H1 (cell line): ENCODE results near the gene S1PR3. TPM values are rescaled to one million over a fixed set of nuclear protein-coding genes. Genes with fewer than 3 reads are reported as not detected.

Source experiments
- CTCF ChIA-PET: fragments of 300-600 bp; sonication (Branson Sonifier 250); formaldehyde crosslinking; loops from one replicate; lab custom pipeline; 2021; ENCODE audit not compliant: partially characterized antibody; lab: Charles Lee
- POLR2A ChIA-PET: fragments of 300-600 bp; sonication (Branson Sonifier 250); formaldehyde crosslinking; loops from one replicate; lab custom pipeline; 2021; ENCODE audit warnings: inconsistent platforms; ENCODE audit not compliant: partially characterized antibody; lab: Charles Lee
- DNase-seq, 2 experiments: peaks; one replicate each; pipeline versions ENCODE4 v3.0.0 to v3.0.0-alpha.2; 2010 to 2022; ENCODE audit warnings: low spot score in 2 of 2, low read depth in 1 of 2, mixed read lengths in 1 of 2
- FAIRE-seq: peaks from 2 replicates; lab custom pipeline; 2011; peaks lifted over from hg19 to GRCh38; lab: Jason Lieb, UNC
- H2AFZ ChIP-seq: 2 replicates; pipeline ENCODE4 v1.8.1; 2012; ENCODE audit warnings: low read length, inconsistent platforms
- H2AK5ac ChIP-seq: 2 replicates; pipeline ENCODE4 v1.6.1; 2013; ENCODE audit warnings: low read depth, low read length
- H2BK120ac ChIP-seq: replicated peaks from 2 replicates; pipeline ENCODE3; 2013; ENCODE audit warnings: low read depth, low read length, inconsistent platforms
- H2BK12ac ChIP-seq: 2 replicates; pipeline ENCODE4 v1.6.1; 2013; ENCODE audit warnings: low read depth, low read length
- H2BK15ac ChIP-seq: 2 replicates; pipeline ENCODE4 v1.6.1; 2013; ENCODE audit warnings: low read length
- H2BK20ac ChIP-seq: 2 replicates; pipeline ENCODE4 v1.6.1; 2013; ENCODE audit warnings: low read length
- H2BK5ac ChIP-seq: 2 replicates; pipeline ENCODE4 v1.6.1; 2013; ENCODE audit warnings: low read depth, low read length
- H3K14ac ChIP-seq: 2 replicates; pipeline ENCODE4 v1.6.1; 2013; ENCODE audit warnings: inconsistent platforms; ENCODE audit not compliant: insufficient read length
- H3K18ac ChIP-seq: 2 replicates; pipeline ENCODE4 v1.6.1; 2013; ENCODE audit warnings: low read length; ENCODE audit errors: extremely low read depth
- H3K23ac ChIP-seq: 2 replicates; pipeline ENCODE4 v1.6.1; 2013; ENCODE audit warnings: inconsistent platforms; ENCODE audit not compliant: insufficient read length
- H3K23me2 ChIP-seq: 2 replicates; pipeline ENCODE4 v1.6.1; 2013; ENCODE audit warnings: low read depth, low read length
- H3K27ac ChIP-seq: 2 replicates; pipeline ENCODE4 v1.6.1; 2011; ENCODE audit warnings: low read depth, low read length, inconsistent platforms
- H3K27me3 ChIP-seq, 4 experiments: replicated peaks in 1 of 4; 1 replicate in 1 of 4; 2 replicates in 3 of 4; pipeline versions ENCODE4 v1.6.1 to v1.8.1; 2011 to 2013; ENCODE audit warnings: low read length in 3 of 4, mild to moderate bottlenecking in 3 of 4, inconsistent platforms in 2 of 4, mixed read lengths in 2 of 4, moderate library complexity in 1 of 4; ENCODE audit not compliant: control insufficient read depth in 3 of 4, insufficient read depth in 3 of 4; ENCODE audit errors: extremely low read depth in 1 of 4
- H3K36me3 ChIP-seq, 4 experiments: 2 replicates each; pipeline versions ENCODE4 v1.6.1 to v1.8.1; 2011 to 2013; ENCODE audit warnings: mild to moderate bottlenecking in 4 of 4, low read length in 3 of 4, moderate library complexity in 2 of 4, control low read depth in 1 of 4, inconsistent platforms in 1 of 4; ENCODE audit not compliant: insufficient read depth in 4 of 4, control insufficient read depth in 2 of 4
- H3K4ac ChIP-seq: replicated peaks from 2 replicates; pipeline ENCODE3; 2013; ENCODE audit warnings: low read length, low read depth, mixed read lengths, inconsistent platforms; ENCODE audit not compliant: insufficient read length
- H3K4me1 ChIP-seq, 4 experiments: replicated peaks in 1 of 4; 1 replicate in 1 of 4; 2 replicates in 3 of 4; pipeline versions ENCODE4 v1.6.1 to v1.8.1; 2011 to 2013; ENCODE audit warnings: low read length in 3 of 4, inconsistent platforms in 2 of 4, mixed read lengths in 1 of 4; ENCODE audit not compliant: insufficient read depth in 4 of 4, control insufficient read depth in 3 of 4
- H3K4me2 ChIP-seq, 2 experiments: 2 replicates each; pipeline versions ENCODE4 v1.6.1 to v1.8.1; 2011 to 2013; ENCODE audit warnings: low read depth in 2 of 2, low read length in 2 of 2, control low read depth in 1 of 2, inconsistent platforms in 1 of 2, mild to moderate bottlenecking in 1 of 2; ENCODE audit not compliant: insufficient read depth in 1 of 2
- H3K4me3 ChIP-seq, 4 experiments: fragments of 200-600, 300-600 bp in 1 of 4; sonication (generic), shearing (Covaris generic), sonication (Bioruptor Twin) in 1 of 4; 2 replicates each; pipeline versions ENCODE4 v1.5.1 to v1.8.1; 2011 to 2016; ENCODE audit warnings: low read length in 4 of 4, low read depth in 3 of 4, control low read depth in 2 of 4, inconsistent platforms in 2 of 4, mild to moderate bottlenecking in 2 of 4, mixed read lengths in 1 of 4, moderate library complexity in 1 of 4; ENCODE audit not compliant: insufficient read depth in 2 of 4; ENCODE audit errors: extremely low read depth in 1 of 4
- H3K56ac ChIP-seq: replicated peaks from 2 replicates; pipeline ENCODE3; 2013; ENCODE audit warnings: low read depth, mild to moderate bottlenecking, mixed read lengths, low read length, inconsistent platforms; ENCODE audit not compliant: insufficient read length
- H3K79me1 ChIP-seq: 2 replicates; pipeline ENCODE4 v1.6.1; 2013; ENCODE audit warnings: low read depth, low read length, control low read depth
- H3K79me2 ChIP-seq, 2 experiments: 2 replicates each; pipeline versions ENCODE4 v1.6.1 to v1.8.1; 2012 to 2013; ENCODE audit warnings: low read length in 2 of 2, mild to moderate bottlenecking in 2 of 2, inconsistent platforms in 1 of 2; ENCODE audit not compliant: insufficient read depth in 2 of 2, control insufficient read depth in 1 of 2
- H3K9ac ChIP-seq, 4 experiments: replicated peaks in 1 of 4; 1 replicate in 1 of 4; 2 replicates in 3 of 4; pipeline versions ENCODE4 v1.6.1 to v1.8.1; 2011 to 2013; ENCODE audit warnings: low read depth in 3 of 4, low read length in 3 of 4, control low read depth in 2 of 4, mild to moderate bottlenecking in 2 of 4, moderate library complexity in 2 of 4, inconsistent platforms in 1 of 4; ENCODE audit errors: extremely low read depth in 1 of 4
- H3K9me3 ChIP-seq, 2 experiments: 2 replicates each; pipeline versions ENCODE4 v1.6.1 to v1.8.1; 2012 to 2013; ENCODE audit warnings: mild to moderate bottlenecking in 2 of 2, moderate library complexity in 2 of 2, control low read depth in 1 of 2, inconsistent platforms in 1 of 2, low read depth in 1 of 2, low read length in 1 of 2, mixed read lengths in 1 of 2; ENCODE audit not compliant: insufficient read depth in 2 of 2
- H4K20me1 ChIP-seq, 2 experiments: replicated peaks in 1 of 2; 2 replicates each; pipeline versions ENCODE3 to v1.8.1; 2011 to 2013; ENCODE audit warnings: inconsistent platforms in 2 of 2, low read length in 2 of 2, mild to moderate bottlenecking in 1 of 2; ENCODE audit not compliant: insufficient read depth in 2 of 2, control insufficient read depth in 1 of 2
- H4K5ac ChIP-seq: 2 replicates; pipeline ENCODE4 v1.6.1; 2013; ENCODE audit warnings: low read length, low read depth, mixed read lengths, inconsistent platforms; ENCODE audit not compliant: insufficient read length
- H4K8ac ChIP-seq: 2 replicates; pipeline ENCODE4 v1.8.0; 2013; ENCODE audit warnings: mild to moderate bottlenecking, moderate library complexity, low read length, inconsistent platforms; ENCODE audit not compliant: insufficient read depth; ENCODE audit errors: extremely low read depth
- H4K91ac ChIP-seq: replicated peaks from 2 replicates; pipeline ENCODE3; 2013; ENCODE audit warnings: low read length, mixed read lengths, inconsistent platforms; ENCODE audit not compliant: insufficient read length
- ATF2 ChIP-seq: IDR thresholded peaks from 2 replicates; pipeline ENCODE4 v1.6.1; 2012; ENCODE audit warnings: low read length, inconsistent platforms
- BCL11A ChIP-seq, 2 experiments: IDR thresholded peaks; one replicate each; pipeline ENCODE4 v1.6.1; 2011; ENCODE audit warnings: low read depth in 2 of 2, low read length in 2 of 2, mild to moderate bottlenecking in 2 of 2
- CBX8 ChIP-seq: fragments of 300-800, 300-1000 bp; sonication (generic); IDR thresholded peaks from 2 replicates; pipeline ENCODE4 v1.7.1; 2016; ENCODE audit warnings: low read depth, low read length, borderline replicate concordance
- E2F6 ChIP-seq: IDR thresholded peaks from 2 replicates; pipeline ENCODE4 v1.6.1; 2012; ENCODE audit warnings: inconsistent platforms
- GABPA ChIP-seq: IDR thresholded peaks from 2 replicates; pipeline ENCODE4 v1.6.1; 2011; ENCODE audit warnings: mild to moderate bottlenecking, low read length, moderate library complexity, borderline replicate concordance; ENCODE audit not compliant: insufficient read depth
- HDAC2 ChIP-seq, 2 experiments: fragments of 300-600 bp in 1 of 2; sonication (generic) in 1 of 2; IDR thresholded peaks; 2 replicates each; pipeline ENCODE4 v1.6.1; 2011 to 2012; ENCODE audit warnings: low read depth in 2 of 2, low read length in 2 of 2, mild to moderate bottlenecking in 2 of 2, moderate library complexity in 2 of 2, borderline replicate concordance in 1 of 2, inconsistent platforms in 1 of 2
- NRF1 ChIP-seq: IDR thresholded peaks from 2 replicates; pipeline ENCODE4 v1.6.1; 2011; ENCODE audit warnings: mild to moderate bottlenecking, low read depth, low read length, improper control_type of control experiment
- RBBP5 ChIP-seq: IDR thresholded peaks from 2 replicates; pipeline ENCODE4 v1.7.1; 2012; ENCODE audit warnings: low read depth, mild to moderate bottlenecking, inconsistent platforms, low read length, moderate library complexity, borderline replicate concordance
- SIX5 ChIP-seq: IDR thresholded peaks from 2 replicates; pipeline ENCODE4 v1.6.1; 2011; ENCODE audit warnings: mild to moderate bottlenecking, low read depth, low read length
- TAF1 ChIP-seq: IDR thresholded peaks from 2 replicates; pipeline ENCODE4 v1.6.1; 2011; ENCODE audit warnings: mild to moderate bottlenecking, low read depth, low read length
- YY1 ChIP-seq: IDR thresholded peaks from 2 replicates; pipeline ENCODE4 v1.6.1; 2011; ENCODE audit warnings: low read depth, mild to moderate bottlenecking, low read length
- ZNF274 ChIP-seq: IDR thresholded peaks from 2 replicates; pipeline ENCODE4 v1.7.0; 2012; ENCODE audit warnings: low read length, borderline replicate concordance; ENCODE audit errors: extremely low read depth
- WGBS, 2 experiments: shearing (Covaris generic) in 1 of 2; methylation state at CpG; one replicate each; pipeline versions ENCODE4 v1.1.6 to v1.1.7; 2013 to 2015; ENCODE audit warnings: low lambda C conversion rate in 2 of 2, mixed read lengths in 2 of 2, inconsistent platforms in 1 of 2, low coverage in 1 of 2, missing lambda C conversion rate in 1 of 2; ENCODE audit not compliant: insufficient replicate concordance in 2 of 2, insufficient coverage in 1 of 2, insufficient read length in 1 of 2; ENCODE audit errors: extremely low coverage in 1 of 2, missing lambda C conversion rate in 1 of 2; 5-methylcytosine and 5-hydroxymethylcytosine counted together
- polyA plus RNA-seq, 7 experiments: library from polyadenylated mRNA; depleted of rRNA in 3 of 7; stranded (reverse) in 5 of 7; unstranded in 2 of 7; fragments of >200 nt in 5 of 7; fragments of 200-250 nt in 2 of 7; gene quantifications; 1 replicate in 5 of 7; 2 replicates in 1 of 7; 4 replicates in 1 of 7; pipeline versions ENCODE4 v1.2.1 to v1.2.3, GENCODE V29; 2011 to 2013; ENCODE audit warnings: missing spikeins in 2 of 7, mixed read lengths in 2 of 7
- total RNA-seq: library from RNA; stranded (reverse); fragmentation: NEBNext Ultra II Directional; extraction: Animal tissue kit (Norgen Biotek cat#: 25700); gene quantifications from 2 replicates; pipeline ENCODE4 v1.2.1, GENCODE V29; 2021

The S1PR3 gene
- total and polyA plus RNA-seq, 2 of the 8 experiments (the other 6 are each of a cell fraction or from before 2014, with no cell fraction given) = 3.7 to 6.4 TPM

DNA sequence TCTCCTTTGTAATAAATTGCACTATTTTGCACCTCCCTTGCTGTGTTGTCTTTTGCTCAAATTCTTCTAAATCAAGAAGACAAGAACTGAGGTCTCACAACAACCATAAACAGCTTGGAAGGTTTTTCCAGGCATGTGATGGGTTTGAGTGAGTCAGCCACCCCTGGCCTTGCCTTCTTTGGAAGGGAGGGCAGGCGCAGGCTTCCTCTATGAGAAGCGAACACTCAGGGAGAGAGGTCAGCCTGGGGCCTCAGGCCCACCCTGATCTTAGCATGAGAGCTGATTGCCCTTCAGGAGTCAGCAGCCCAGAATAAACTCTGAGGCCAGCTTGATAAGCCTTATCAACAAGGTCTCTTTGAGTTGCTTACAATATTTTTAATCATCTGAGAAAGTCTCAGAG is 31.6 kb downstream of the S1PR3 start:
- Histone ChIP-seq H3K14ac (no peak overlapping the region), H3K9ac (no peak overlapping the region), H3K79me2 (no peaks in the 10 kb centered on the region), H3K23ac (no peak overlapping the region), H4K20me1 (no peaks in the 10 kb centered on the region), H2AK5ac (no peak overlapping the region), H3K4me2 (no peak overlapping the region), H3K18ac (no peak overlapping the region), H2BK5ac (no peak overlapping the region), H3K4me3 (no peak overlapping the region), H3K79me1 (no peaks in the 10 kb centered on the region), H2BK12ac (no peak overlapping the region), H2BK15ac (no peak overlapping the region), H4K91ac (no peak overlapping the region), H3K27me3 (no peaks in the 10 kb centered on the region), H2BK20ac (no peak overlapping the region), H3K27ac (no peak overlapping the region), H3K56ac (no peak overlapping the region), H3K36me3 (no peaks in the 10 kb centered on the region), H3K9me3 (no peaks in the 10 kb centered on the region), H2AFZ (no peak overlapping the region), H3K23me2 (no peaks in the 10 kb centered on the region), H4K8ac (no peak overlapping the region), H4K5ac (no peak overlapping the region), H2BK120ac (no peak overlapping the region), H3K4ac (no peak overlapping the region), H3K4me1 (peaks cover 0 to 7% (median 1%) of the 10 kb centered on the region in 4 experiments; a peak in 3 of 7 replicates)
- ChIA-PET POLR2A (interaction anchor here (1.0 kb wide), 1 partner anchor 22 kb away, joined by 3 read pairs; no protein-coding TSS in a partner anchor), CTCF (no interaction called here)
- no peak for DNase-seq
- 100% methylated on average over 2 of the region's 2 CpGs; no CpG with 5 or more reads in 1 of the 2 experiments for WGBS, 2 experiments
- no peak for FAIRE-seq
- TF ChIP-seq BCL11A (IDR thresholded peaks at IDR 0.05; ENCODE audit: low read depth in 2 of 2, low read length in 2 of 2) (no peak), ATF2 (no peak), TAF1 (no peak), HDAC2 (IDR thresholded peaks at IDR 0.05; ENCODE audit: borderline replicate concordance in 1 of 2, low read depth in 2 of 2, low read length in 2 of 2) (no peak), GABPA (no peak), ZNF274 (no peak), RBBP5 (no peak), E2F6 (no peak), NRF1 (no peak), CBX8 (no peak), SIX5 (no peak), YY1 (no peak)
